Stimulated activated naive CD8-positive, alpha-beta T cell treated with anti-CD3 and anti-CD28 coated beads, Interleukin-15, Interleukin-2, amounts not matched to agents 100 ng/mL and 50 ng/mL, for 24 hours (primary cell): ENCODE data around the gene RPL41.
A peak's percentile ranks its signal among the peaks of the same experiment; 100 is the strongest.

ENCODE experiments used
- H3K27ac Mint-ChIP-seq: one replicate; pipeline ENCODE4 v1.8.0; 2021; ENCODE audit warnings: mild to moderate bottlenecking, mixed read lengths
- H3K27me3 Mint-ChIP-seq: one replicate; pipeline ENCODE4 v1.8.0; 2021; ENCODE audit warnings: mixed read lengths
- H3K36me3 Mint-ChIP-seq: one replicate; pipeline ENCODE4 v1.8.0; 2021; ENCODE audit warnings: low read depth, mixed read lengths
- H3K4me1 Mint-ChIP-seq: one replicate; pipeline ENCODE4 v1.8.0; 2021; ENCODE audit warnings: low read depth, mixed read lengths
- H3K4me3 Mint-ChIP-seq: one replicate; pipeline ENCODE4 v1.8.0; 2021; ENCODE audit warnings: mild to moderate bottlenecking, mixed read lengths
- H3K9me3 Mint-ChIP-seq: one replicate; pipeline ENCODE4 v1.8.0; 2021; ENCODE audit warnings: mixed read lengths

Gene RPL41

GRCh38 chr12:56129206-56129941 is 12.9 kb downstream of the RPL41 start:
- Mint-ChIP-seq H3K36me3 (peaks cover 52% of the 10 kb centered on the region), H3K4me1 (peaks cover 68% of the 10 kb centered on the region), H3K4me3 (peak overlapping the region; percentile 99), H3K27ac (peak overlapping the region; percentile 88), H3K9me3 (no peaks in the 10 kb centered on the region), H3K27me3 (no peaks in the 10 kb centered on the region)

- peaks cover 66% of the 10 kb centered on the region for H3K4me1 Mint-ChIP-seq
- H3K4me3 Mint-ChIP-seq = peak overlapping the region; percentile 99
- no peaks in the 10 kb centered on the region for H3K9me3 Mint-ChIP-seq
- peaks cover 54% of the 10 kb centered on the region for H3K36me3 Mint-ChIP-seq
- H3K27me3 Mint-ChIP-seq = no peaks in the 10 kb centered on the region
- peak overlapping the region; percentile 88 for H3K27ac Mint-ChIP-seq
Measured at GRCh38 chr12:56129942-56130495, 13.6 kb downstream of the RPL41 start.

- peaks cover 63% of the 10 kb centered on the region for H3K4me1 Mint-ChIP-seq
- no peaks in the 10 kb centered on the region for H3K27me3 Mint-ChIP-seq
- H3K4me3 Mint-ChIP-seq = peak overlapping the region; percentile 99
- no peaks in the 10 kb centered on the region for H3K9me3 Mint-ChIP-seq
- peaks cover 59% of the 10 kb centered on the region for H3K36me3 Mint-ChIP-seq
- peak overlapping the region; percentile 13 for H3K27ac Mint-ChIP-seq
Measured at GRCh38 chr12:56130876-56131275, 14.4 kb downstream of the RPL41 start.

GRCh38 chr12:56134897-56135296 is 18.5 kb downstream of the RPL41 start:
- Mint-ChIP-seq H3K9me3 (no peaks in the 10 kb centered on the region), H3K36me3 (peaks cover 87% of the 10 kb centered on the region), H3K27ac (no peak overlapping the region), H3K4me3 (no peak overlapping the region), H3K27me3 (no peaks in the 10 kb centered on the region), H3K4me1 (peaks cover 65% of the 10 kb centered on the region)

GRCh38 chr12:56137853-56138571 is 21.6 kb downstream of the RPL41 start:
- H3K4me1 Mint-ChIP-seq = peaks cover 50% of the 10 kb centered on the region
- no peak overlapping the region for H3K4me3 Mint-ChIP-seq
- peak overlapping the region; percentile 40 for H3K27ac Mint-ChIP-seq

GRCh38 chr12:56141946-56142784 is 25.7 kb downstream of the RPL41 start:
- no peak overlapping the region for H3K4me3 Mint-ChIP-seq
- H3K36me3 Mint-ChIP-seq = peaks cover 70% of the 10 kb centered on the region
- H3K27me3 Mint-ChIP-seq = no peaks in the 10 kb centered on the region

More at GRCh38 chr12:56137853-56138571, 21.6 kb downstream of the RPL41 start:
- no peaks in the 10 kb centered on the region for H3K9me3 Mint-ChIP-seq
- H3K36me3 Mint-ChIP-seq = peaks cover 76% of the 10 kb centered on the region
- H3K27me3 Mint-ChIP-seq = no peaks in the 10 kb centered on the region

GRCh38 chr12:56143217-56143616 is 26.8 kb downstream of the RPL41 start:
- H3K36me3 Mint-ChIP-seq = peaks cover 60% of the 10 kb centered on the region
- H3K4me1 Mint-ChIP-seq = peaks cover 27% of the 10 kb centered on the region
- H3K4me3 Mint-ChIP-seq = no peak overlapping the region
- H3K27ac Mint-ChIP-seq = peak overlapping the region; percentile 21
- no peaks in the 10 kb centered on the region for H3K9me3 Mint-ChIP-seq
- H3K27me3 Mint-ChIP-seq = no peaks in the 10 kb centered on the region

More at GRCh38 chr12:56141946-56142784, 25.7 kb downstream of the RPL41 start:
- Mint-ChIP-seq H3K27ac (peak overlapping the region; percentile 75), H3K4me1 (peaks cover 34% of the 10 kb centered on the region), H3K9me3 (no peaks in the 10 kb centered on the region)

GRCh38 chr12:56143870-56144269 is 27.4 kb downstream of the RPL41 start:
- H3K4me1 Mint-ChIP-seq = peaks cover 21% of the 10 kb centered on the region
- no peaks in the 10 kb centered on the region for H3K27me3 Mint-ChIP-seq
- H3K27ac Mint-ChIP-seq = peak overlapping the region; percentile 38
- peaks cover 54% of the 10 kb centered on the region for H3K36me3 Mint-ChIP-seq
- no peaks in the 10 kb centered on the region for H3K9me3 Mint-ChIP-seq
- no peak overlapping the region for H3K4me3 Mint-ChIP-seq

- H3K36me3 Mint-ChIP-seq = peaks cover 42% of the 10 kb centered on the region
Measured at GRCh38 chr12:56145217-56145616, 28.8 kb downstream of the RPL41 start.

GRCh38 chr12:56146492-56147460 is 30.3 kb downstream of the RPL41 start:
- Mint-ChIP-seq H3K27me3 (no peaks in the 10 kb centered on the region), H3K4me1 (peaks cover 28% of the 10 kb centered on the region), H3K27ac (no peak overlapping the region), H3K4me3 (no peak overlapping the region), H3K36me3 (peaks cover 30% of the 10 kb centered on the region), H3K9me3 (no peaks in the 10 kb centered on the region)

More at GRCh38 chr12:56145217-56145616, 28.8 kb downstream of the RPL41 start:
- no peak overlapping the region for H3K27ac Mint-ChIP-seq
- no peak overlapping the region for H3K4me3 Mint-ChIP-seq
- H3K9me3 Mint-ChIP-seq = no peaks in the 10 kb centered on the region
- peaks cover 22% of the 10 kb centered on the region for H3K4me1 Mint-ChIP-seq
- no peaks in the 10 kb centered on the region for H3K27me3 Mint-ChIP-seq

GRCh38 chr12:56150563-56150962 is 34.1 kb downstream of the RPL41 start:
- no peaks in the 10 kb centered on the region for H3K27me3 Mint-ChIP-seq
- H3K9me3 Mint-ChIP-seq = no peaks in the 10 kb centered on the region
- peaks cover 9% of the 10 kb centered on the region for H3K36me3 Mint-ChIP-seq
- H3K4me3 Mint-ChIP-seq = peak overlapping the region; percentile 62
- H3K4me1 Mint-ChIP-seq = peaks cover 36% of the 10 kb centered on the region
- peak overlapping the region; percentile 99 for H3K27ac Mint-ChIP-seq

GRCh38 chr12:56151672-56152131 is 35.3 kb downstream of the RPL41 start:
- Mint-ChIP-seq H3K9me3 (no peaks in the 10 kb centered on the region), H3K36me3 (peaks cover 10% of the 10 kb centered on the region), H3K4me3 (peak overlapping the region; percentile 89), H3K27me3 (no peaks in the 10 kb centered on the region), H3K27ac (peak overlapping the region; percentile 99), H3K4me1 (peaks cover 38% of the 10 kb centered on the region)

- Mint-ChIP-seq H3K4me3 (peak within 1 kb of the TSS; percentile 89), H3K4me1 (peaks cover 41% of the 10 kb centered on the region), H3K9me3 (no peaks in the 10 kb centered on the region), H3K27ac (peak within 1 kb of the TSS; percentile 99), H3K27me3 (no peaks in the 10 kb centered on the region), H3K36me3 (peaks cover 10% of the 10 kb centered on the region)
Measured at GRCh38 chr12:56152132-56152755, 35.8 kb downstream of the RPL41 start, which contains the start of gene MYL6B. MYL6B (plus strand) TSS chr12:56152587; CDS start chr12:56153919, 1,332 bp downstream.
